NCI-H69 (cell line): ENCODE results near the gene WDR90.
A peak's percentile ranks its signal among the peaks of the same experiment; 100 is the strongest.

Experiments used
- DNase-seq: peaks from one replicate; lab custom pipeline; 2025; lab: John Stamatoyannopoulos, UW

The WDR90 gene

DNA sequence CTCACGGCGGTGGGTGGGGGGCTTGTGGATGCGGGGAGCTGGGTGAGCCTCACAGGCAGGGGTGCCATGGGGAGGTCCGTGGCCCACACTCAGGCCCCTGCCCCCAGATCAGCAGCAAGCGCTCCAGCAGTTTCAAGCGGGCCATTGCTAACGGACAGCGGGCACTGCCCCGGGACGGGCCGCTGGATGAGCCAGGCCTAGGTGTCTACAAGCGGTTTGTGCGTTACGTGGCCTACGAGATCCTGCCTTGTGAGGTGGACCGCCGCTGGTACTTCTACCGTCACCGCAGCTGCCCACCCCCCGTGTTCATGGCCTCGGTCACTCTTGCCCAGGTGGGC, 27.4 kb downstream of the WDR90 start:
- DNase-seq: no peak

- peak; percentile 94 for DNase-seq
These were observed 27.7 kb downstream of the WDR90 start for GRCh38 chr16:676913-677312.

- DNase-seq: peak; percentile 90
These were observed 28.4 kb downstream of the WDR90 start for GRCh38 chr16:677316-678190.

DNA sequence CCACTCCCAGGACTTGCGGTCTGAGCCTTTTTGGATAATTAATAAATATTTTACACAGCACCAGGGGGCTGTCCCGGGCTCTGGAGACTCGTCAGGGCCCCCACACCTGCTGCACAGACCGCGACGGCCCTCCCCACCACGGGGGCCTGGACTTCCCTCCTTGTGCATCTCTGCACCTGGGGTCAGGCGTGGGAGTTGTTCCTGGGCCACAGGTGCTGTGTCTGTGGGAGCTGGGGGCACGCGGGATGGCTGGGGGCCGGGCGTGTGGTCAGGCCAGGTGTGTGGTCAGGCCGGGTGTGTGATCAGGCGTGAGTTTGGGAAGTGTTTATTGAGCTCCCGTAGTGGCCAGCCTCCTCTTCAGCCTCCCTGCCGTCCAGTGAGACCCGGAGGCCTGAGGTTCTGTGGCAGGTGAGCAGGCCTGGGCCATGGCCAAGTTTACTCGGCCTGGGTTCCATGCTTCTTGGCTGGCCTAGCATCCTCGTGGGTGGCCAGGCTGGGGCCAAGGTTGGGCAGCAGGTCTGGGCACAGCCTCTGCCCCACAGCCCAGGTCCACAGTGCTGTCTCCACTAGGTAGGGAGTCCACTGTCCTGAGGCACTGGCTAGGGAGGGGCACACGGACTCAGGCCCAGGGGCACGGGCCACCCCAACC, 29.2 kb downstream of the WDR90 start:
- DNase-seq: peak; percentile 36

- DNase-seq: peak; percentile 92
These were observed 30.0 kb downstream of the WDR90 start for GRCh38 chr16:678858-679813.

DNA sequence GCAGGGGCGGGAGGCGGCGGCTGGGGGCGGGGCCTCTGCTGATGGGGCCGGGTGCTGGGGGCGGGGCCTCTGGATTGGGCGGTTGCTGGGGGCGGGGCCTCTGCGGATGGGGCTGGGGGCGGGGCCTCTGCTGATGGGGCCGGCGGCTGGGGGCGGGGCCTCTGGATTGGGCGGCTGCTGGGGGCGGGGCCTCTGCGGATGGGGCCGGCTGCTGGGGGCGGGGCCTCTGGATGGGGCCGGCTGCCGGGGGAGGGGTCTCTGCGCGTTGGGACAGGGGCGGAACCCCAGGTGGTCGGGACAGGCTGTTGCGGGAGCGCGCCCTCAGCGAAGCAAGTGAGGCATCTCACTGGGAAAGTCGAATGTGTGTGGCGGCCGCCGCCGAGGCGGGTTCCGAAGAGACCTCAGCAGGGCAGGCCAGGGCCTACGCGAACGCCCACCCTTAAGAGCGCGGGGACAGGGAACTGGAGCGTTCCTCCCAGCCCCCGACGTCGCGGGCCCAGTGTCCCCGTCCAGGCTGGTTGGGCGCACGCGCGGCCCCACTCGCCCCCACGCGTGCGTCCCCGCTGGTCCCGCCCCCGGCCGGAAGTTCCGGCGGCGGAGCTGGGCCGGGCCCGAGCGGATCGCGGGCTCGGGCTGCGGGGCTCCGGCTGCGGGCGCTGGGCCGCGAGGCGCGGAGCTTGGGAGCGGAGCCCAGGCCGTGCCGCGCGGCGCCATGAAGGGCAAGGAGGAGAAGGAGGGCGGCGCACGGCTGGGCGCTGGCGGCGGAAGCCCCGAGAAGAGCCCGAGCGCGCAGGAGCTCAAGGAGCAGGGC, 30.9 kb downstream of the WDR90 start, which contains the start of gene STUB1:
Gene STUB1, plus strand, starts transcription at position 597 of the 811 bp plus-strand sequence. Its CDS starts 116 bp downstream, at position 713.
- peak; percentile 95 for DNase-seq

DNA sequence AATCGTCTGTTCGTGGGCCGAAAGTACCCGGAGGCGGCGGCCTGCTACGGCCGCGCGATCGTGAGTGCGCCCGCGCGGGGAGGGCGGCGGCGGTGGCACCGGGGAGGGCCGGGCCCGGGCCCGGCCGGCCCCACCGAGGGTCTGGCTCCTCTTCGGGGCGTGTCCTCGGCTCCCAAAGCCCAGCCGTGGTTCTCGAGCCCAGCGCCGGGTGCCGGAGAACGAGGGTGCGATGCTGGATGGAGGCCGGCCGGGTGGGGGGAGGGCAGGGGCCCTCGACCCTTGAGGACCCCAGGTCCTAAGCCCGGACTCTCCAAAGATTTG, 31.4 kb downstream of the WDR90 start:
- DNase-seq: no peak

DNA sequence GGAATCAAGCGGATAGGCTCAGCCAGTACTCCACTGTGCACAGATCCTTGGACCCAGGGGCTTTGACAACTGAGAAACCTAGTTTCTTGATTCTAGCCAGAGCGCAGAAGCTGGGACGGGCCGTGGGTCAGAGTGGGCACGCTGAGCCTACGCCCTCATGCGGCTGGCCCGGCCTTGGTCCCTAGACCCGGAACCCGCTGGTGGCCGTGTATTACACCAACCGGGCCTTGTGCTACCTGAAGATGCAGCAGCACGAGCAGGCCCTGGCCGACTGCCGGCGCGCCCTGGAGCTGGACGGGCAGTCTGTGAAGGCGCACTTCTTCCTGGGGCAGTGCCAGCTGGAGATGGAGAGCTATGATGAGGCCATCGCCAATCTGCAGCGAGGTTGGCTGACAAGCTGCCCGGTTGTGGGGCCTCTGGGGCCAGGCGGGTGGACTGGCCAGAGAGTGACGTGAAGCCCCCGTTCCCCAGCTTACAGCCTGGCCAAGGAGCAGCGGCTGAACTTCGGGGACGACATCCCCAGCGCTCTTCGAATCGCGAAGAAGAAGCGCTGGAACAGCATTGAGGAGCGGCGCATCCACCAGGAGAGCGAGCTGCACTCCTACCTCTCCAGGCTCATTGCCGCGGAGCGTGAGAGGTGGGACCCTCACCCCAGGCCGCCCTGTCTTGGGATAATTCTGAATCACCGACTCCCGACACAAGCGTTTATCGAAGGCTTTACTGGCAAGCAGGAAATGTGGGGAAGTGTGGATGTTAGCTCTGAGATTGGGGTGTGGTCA, 32.0 kb downstream of the WDR90 start:
- peak; percentile 37 for DNase-seq

DNA sequence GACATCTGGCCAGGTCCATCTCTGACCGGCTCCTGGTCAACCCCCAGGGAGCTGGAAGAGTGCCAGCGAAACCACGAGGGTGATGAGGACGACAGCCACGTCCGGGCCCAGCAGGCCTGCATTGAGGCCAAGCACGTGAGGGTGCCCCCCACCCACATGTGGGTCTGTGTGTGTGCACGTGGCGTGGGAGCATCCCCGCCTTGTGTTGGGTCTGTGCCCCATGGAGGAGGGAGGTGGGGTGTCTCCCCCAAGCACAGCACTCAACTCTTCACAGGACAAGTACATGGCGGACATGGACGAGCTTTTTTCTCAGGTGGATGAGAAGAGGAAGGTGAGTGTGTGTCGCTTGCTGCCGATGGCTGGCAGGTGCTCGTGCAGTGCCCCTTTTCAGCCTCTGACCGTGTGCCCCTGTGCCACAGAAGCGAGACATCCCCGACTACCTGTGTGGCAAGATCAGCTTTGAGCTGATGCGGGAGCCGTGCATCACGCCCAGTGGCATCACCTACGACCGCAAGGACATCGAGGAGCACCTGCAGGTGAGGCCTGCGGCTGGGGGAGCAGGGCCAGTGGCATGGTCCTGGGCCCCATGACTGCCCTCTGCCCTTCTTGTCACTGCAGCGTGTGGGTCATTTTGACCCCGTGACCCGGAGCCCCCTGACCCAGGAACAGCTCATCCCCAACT, 32.7 kb downstream of the WDR90 start:
- no peak for DNase-seq

DNA sequence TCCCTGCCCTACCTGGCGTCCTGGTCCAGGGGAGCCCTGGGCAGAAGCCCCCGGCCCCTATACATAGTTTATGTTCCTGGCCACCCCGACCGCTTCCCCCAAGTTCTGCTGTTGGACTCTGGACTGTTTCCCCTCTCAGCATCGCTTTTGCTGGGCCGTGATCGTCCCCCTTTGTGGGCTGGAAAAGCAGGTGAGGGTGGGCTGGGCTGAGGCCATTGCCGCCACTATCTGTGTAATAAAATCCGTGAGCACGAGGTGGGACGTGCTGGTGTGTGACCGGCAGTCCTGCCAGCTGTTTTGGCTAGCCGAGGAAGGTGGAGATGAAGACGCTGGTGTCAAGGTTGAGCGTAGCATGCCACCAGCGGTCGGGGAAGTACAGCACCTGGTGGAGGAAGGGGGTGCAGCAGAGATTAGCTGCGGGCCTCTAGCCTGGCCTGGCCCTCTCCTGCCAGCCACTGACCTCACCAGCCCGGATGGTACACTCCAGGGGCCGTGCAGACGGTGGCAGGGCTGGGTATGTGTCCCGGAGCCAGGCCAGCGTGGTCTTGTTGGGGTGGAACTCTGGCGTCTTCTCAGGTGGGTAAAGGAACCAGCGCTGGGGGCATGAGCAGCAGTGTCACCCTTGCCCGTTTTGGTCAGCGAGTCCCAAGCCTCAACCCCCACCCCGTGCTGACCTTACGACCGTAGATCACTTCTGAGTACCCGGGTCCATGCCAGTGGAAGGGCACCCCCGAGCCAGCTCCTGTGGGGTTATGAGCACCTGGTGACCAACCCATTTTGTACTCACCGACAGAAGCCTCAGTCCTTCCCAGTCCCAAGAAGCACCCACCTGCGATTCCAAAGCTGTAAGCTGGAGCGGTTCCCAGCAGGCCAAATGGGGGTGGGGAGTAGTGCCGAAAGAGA, 33.6 kb downstream of the WDR90 start:
- DNase-seq: no peak

DNA sequence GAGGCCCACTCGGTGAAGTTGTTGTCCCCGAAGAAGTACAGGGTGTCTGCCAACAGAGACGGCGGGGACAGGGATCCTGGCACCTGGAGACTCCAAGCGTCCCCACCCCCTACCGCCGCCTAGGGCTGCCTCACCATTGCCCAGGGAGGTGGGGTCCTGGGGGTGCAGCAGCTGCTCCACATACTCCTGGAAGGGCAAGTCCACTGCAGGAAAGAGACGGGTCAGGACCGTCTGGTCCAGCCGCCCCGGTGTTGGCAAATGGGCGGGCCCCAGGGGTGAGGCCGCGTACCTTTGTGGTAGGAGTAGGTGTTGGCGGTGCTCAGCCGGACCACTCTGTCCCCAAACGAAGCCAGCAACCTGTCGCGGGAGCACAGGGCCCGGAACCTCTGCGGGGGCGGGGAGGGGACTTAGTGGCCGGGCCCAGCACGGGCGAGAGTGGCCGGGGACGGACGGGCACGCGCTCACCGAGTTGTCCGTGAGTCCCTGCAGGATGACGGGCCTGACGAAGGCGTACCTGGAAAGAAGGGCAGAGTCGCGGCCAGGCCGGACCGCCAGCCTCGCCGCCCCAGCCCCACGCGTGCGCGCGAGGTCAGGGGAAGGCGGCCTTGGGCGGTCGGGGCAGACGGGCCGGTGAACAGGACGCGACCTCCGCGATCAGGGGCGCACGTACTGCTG, 34.4 kb downstream of the WDR90 start:
- no peak for DNase-seq

DNA sequence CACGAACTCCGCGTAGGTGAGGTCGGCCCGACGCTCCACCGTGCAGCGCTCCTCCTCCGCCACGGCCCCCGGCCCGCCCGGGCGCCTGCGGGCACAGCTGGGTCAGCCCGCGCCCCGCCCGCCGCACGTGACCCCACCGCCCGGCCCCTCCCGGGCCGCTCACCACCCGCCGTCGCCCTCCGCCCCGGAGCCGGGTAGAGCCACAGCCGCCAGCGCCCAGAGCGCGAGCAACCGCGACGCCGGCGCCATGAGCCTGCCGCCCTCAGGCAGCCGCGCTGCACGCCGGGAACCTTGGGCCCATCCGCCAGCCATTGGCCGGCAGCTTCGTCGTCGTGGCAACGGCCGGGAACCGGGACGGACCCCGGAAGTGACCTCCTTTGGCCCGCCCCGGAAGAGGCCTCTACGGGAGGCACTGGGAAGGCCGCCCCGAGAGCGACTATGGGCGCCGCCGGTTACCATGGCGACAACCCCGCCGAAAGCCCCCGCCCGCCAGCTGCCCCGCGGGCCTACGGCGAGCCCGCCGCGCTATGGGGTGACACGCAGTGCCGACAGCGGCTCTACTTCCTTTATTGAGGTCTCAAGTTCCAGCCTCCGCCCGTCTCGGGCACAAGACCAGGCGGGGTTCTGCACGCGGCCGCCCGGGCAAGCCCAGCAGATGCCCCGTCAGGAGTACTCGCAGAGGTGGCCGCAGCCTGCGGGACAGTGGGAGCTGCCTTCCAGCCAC, 35.1 kb downstream of the WDR90 start, which contains the start of gene JMJD8:
Gene JMJD8, minus strand, starts transcription at position 264 of the 724 bp plus-strand sequence. Its CDS starts 15 bp downstream, at position 249.
- DNase-seq: peak; percentile 99

GRCh38 chr16:684961-685696, 36.0 kb downstream of the WDR90 start:
- peak; percentile 50 for DNase-seq

GRCh38 chr16:685967-686366, 36.8 kb downstream of the WDR90 start:
- peak; percentile 51 for DNase-seq

DNA sequence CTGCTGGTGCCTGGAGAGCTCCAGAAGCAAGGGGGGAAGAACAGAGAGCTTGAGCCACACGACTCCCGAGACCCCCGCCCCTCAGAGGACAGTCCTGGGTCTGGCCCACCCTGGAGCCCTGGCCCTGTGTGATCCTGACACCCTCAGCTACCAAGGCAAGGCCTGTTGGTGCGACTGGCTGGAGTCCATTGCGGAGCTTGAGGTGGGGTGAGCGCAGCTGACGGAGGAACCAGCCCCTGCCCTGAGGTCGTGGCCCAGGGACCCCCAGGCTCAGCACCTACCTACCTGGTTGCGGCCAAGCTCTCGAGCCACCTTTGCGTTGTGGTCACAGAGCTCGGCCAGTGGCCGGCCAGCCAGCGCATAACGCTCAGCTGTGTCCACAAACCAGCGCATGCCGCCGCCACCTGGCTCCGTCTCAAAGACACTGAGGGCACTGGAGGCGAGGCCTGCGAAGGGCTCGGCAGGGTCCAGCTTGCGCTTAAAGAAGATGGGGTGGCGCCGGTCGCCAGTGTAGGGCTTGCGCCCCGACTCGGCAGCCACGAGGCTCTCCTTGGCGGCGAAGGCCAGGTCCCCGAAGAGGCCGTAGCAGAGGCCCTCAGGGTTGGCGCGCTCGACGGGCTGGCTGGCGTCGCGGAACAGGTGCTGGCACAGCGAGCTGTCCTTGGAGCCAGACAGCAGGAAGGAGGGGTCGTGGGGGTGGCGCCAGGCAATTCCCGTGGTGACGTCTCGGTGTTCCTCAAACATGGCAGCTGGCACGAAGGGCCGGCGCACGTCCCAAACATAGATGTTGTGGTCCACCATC, 37.5 kb downstream of the WDR90 start:
- DNase-seq: no peak

- DNase-seq: no peak
These were observed 38.3 kb downstream of the WDR90 start for GRCh38 chr16:687499-687898.
